Spleen (tissue), 11 donors: ENCODE measurements around the gene UBL7. TPM values are rescaled to one million over a fixed set of nuclear protein-coding genes. Genes with fewer than 3 reads are reported as not detected.

Experiments used
- DNase-seq: peaks from one replicate; pipeline ENCODE4 v3.0.0-alpha.2; 2020
- H3K27ac ChIP-seq, 8 donors: fragments of 200-600 bp; sonication (generic) in 7 of 8; 1 replicate in 4 of 8; 2 replicates in 4 of 8; pipeline versions ENCODE4 v1.5.0 to v1.8.0; 2016 to 2021; ENCODE audit warnings: inconsistent platforms in 4 of 8, mild to moderate bottlenecking in 4 of 8, moderate library complexity in 1 of 8
- H3K27me3 ChIP-seq, 7 donors: fragments of 200-600 bp; sonication (generic) in 6 of 7; replicated peaks in 1 of 7; 1 replicate in 4 of 7; 2 replicates in 3 of 7; pipeline versions ENCODE4 v1.5.0 to v1.8.0; 2016 to 2021; ENCODE audit warnings: inconsistent platforms in 3 of 7, mild to moderate bottlenecking in 1 of 7
- H3K36me3 ChIP-seq, 6 donors: fragments of 200-600 bp; sonication (generic) in 5 of 6; 1 replicate in 4 of 6; 2 replicates in 2 of 6; pipeline versions ENCODE4 v1.5.0 to v1.8.0; 2016 to 2021; ENCODE audit warnings: inconsistent platforms in 2 of 6
- H3K4me1 ChIP-seq, 6 donors: fragments of 200-600 bp; sonication (generic) in 5 of 6; 1 replicate in 3 of 6; 2 replicates in 3 of 6; pipeline versions ENCODE4 v1.5.0 to v1.8.0; 2016 to 2021; ENCODE audit warnings: inconsistent platforms in 3 of 6
- H3K4me3 ChIP-seq, 8 donors: fragments of 200-600 bp; sonication (generic) in 7 of 8; 1 replicate in 4 of 8; 2 replicates in 4 of 8; pipeline versions ENCODE4 v1.5.0 to v1.8.0; 2016 to 2021; ENCODE audit warnings: inconsistent platforms in 4 of 8, mild to moderate bottlenecking in 4 of 8, moderate library complexity in 2 of 8
- H3K9me3 ChIP-seq, 8 donors: fragments of 200-600 bp; sonication (generic) in 7 of 8; 1 replicate in 4 of 8; 2 replicates in 4 of 8; pipeline versions ENCODE4 v1.5.0 to v1.8.0; 2016 to 2021; ENCODE audit warnings: inconsistent platforms in 4 of 8
- CTCF ChIP-seq, 11 experiments: fragments of 200-600 bp in 7 of 11; fragments of 450-650 bp in 4 of 11; sonication (generic) in 4 of 11; IDR thresholded peaks in 8 of 11; conservative IDR thresholded peaks in 3 of 11; 1 replicate in 7 of 11; 2 replicates in 4 of 11; pipeline versions ENCODE4 v1.4.0 to v1.8.0; 2016 to 2021; ENCODE audit warnings: antibody characterized with exemption in 11 of 11, inconsistent platforms in 4 of 11, mild to moderate bottlenecking in 1 of 11
- POLR2A ChIP-seq, 3 donors: fragments of 450-650 bp; IDR thresholded peaks; one replicate each; pipeline ENCODE4 v1.5.1; 2017; ENCODE audit warnings: antibody characterized with exemption in 3 of 3, mild to moderate bottlenecking in 1 of 3
- POLR2AphosphoS5 ChIP-seq, 3 donors: sonication (generic); formaldehyde crosslinking; IDR thresholded peaks; one replicate each; pipeline ENCODE4 v1.5.1; 2017; ENCODE audit warnings: antibody characterized with exemption in 3 of 3
- WGBS, 5 donors: extraction: QIAGEN DNeasy Blood & Tissue Kit in 3 of 5; methylation state at CpG; one replicate each; pipeline versions ENCODE4 v1.1.5 to v1.1.7; 2013 to 2018; 5-methylcytosine and 5-hydroxymethylcytosine counted together
- intact Hi-C: fragments of 100-400 bp; cut with DNase I; formaldehyde crosslinking; loops from one replicate; pipeline ENCODE4 v1.15.0; 2023; ENCODE audit warnings: low total_unique reads
- polyA plus RNA-seq, 3 donors: library from polyadenylated mRNA; stranded (reverse); fragments of 200-250 nt; gene quantifications; one replicate each; pipeline ENCODE4 v1.2.1, GENCODE V29; 2013
- total RNA-seq, 7 donors: library from RNA; depleted of rRNA in 3 of 7; stranded (reverse); fragments of >200 nt in 3 of 7; fragmentation: NEBNext Ultra II Directional in 4 of 7; extraction: Animal tissue kit (Norgen Biotek cat#: 25700) in 4 of 7; gene quantifications; one replicate each; pipeline versions ENCODE4 v1.1.0 to v1.2.1, GENCODE V29; 2016 to 2021
- donor health status: healthy with polysubstance abuse.
- donor health status: DM: no; HTN: no; CAD: no; lungs with moderate emphysema.
- donor health status: DM: no; HTN: no; CAD: no.
- donor health status: Bipolar disorder and iron deficiency.
- donor health status: healthy.
- donor health status: DM: no; HTN: no; CAD: no.
- donor health status: DM: yes; HTN: yes; CAD: no.

Gene UBL7
- total and polyA plus RNA-seq, 10 donors = 36.9 to 83.9 (median 47.7) TPM

GRCh38 chr15:74499366-74499765, 38.4 kb upstream of the UBL7 start:
- no peaks in the 10 kb centered on the region for H3K9me3 ChIP-seq
- no peaks in the 10 kb centered on the region for H3K27me3 ChIP-seq
- TF ChIP-seq POLR2A (IDR thresholded peaks at IDR 0.05) (no peak), POLR2AphosphoS5 (IDR thresholded peaks at IDR 0.05) (no peak), CTCF (IDR thresholded peaks at IDR 0.05 in 8 of 11, conservative IDR thresholded peaks at IDR 0.05 in 3 of 11) (no peak)
- H3K4me3 ChIP-seq = no peak overlapping the region
- peaks cover 0 to 15% (median 0%) of the 10 kb centered on the region in 6 donors for H3K36me3 ChIP-seq
- intact Hi-C loops = no loop called here
- no peak for DNase-seq
- H3K4me1 ChIP-seq = no peaks in the 10 kb centered on the region
- 93 to 100% (median 97%) methylated on average over 2 of the region's 2 CpGs for WGBS, 5 donors
- no peak overlapping the region for H3K27ac ChIP-seq

GRCh38 chr15:74497584-74497983, 36.6 kb upstream of the UBL7 start:
- 85 to 97% (median 95%) methylated on average over 2 of the region's 2 CpGs for WGBS, 5 donors
- H3K27me3 ChIP-seq = no peaks in the 10 kb centered on the region
- intact Hi-C loops = no loop called here
- H3K9me3 ChIP-seq = no peaks in the 10 kb centered on the region
- TF ChIP-seq POLR2AphosphoS5 (IDR thresholded peaks at IDR 0.05) (no peak), POLR2A (IDR thresholded peaks at IDR 0.05) (no peak), CTCF (IDR thresholded peaks at IDR 0.05 in 8 of 11, conservative IDR thresholded peaks at IDR 0.05 in 3 of 11) (no peak)
- no peak overlapping the region for H3K27ac ChIP-seq
- H3K4me3 ChIP-seq = no peak overlapping the region
- DNase-seq = no peak
- H3K36me3 ChIP-seq = peaks cover 0 to 19% (median 0%) of the 10 kb centered on the region in 6 donors
- H3K4me1 ChIP-seq = no peaks in the 10 kb centered on the region

- DNase-seq = no peak
Measured at GRCh38 chr15:74496648-74497047, 35.7 kb upstream of the UBL7 start.

GRCh38 chr15:74490339-74490689, 29.4 kb upstream of the UBL7 start:
- H3K27me3 ChIP-seq = no peaks in the 10 kb centered on the region
- WGBS, 5 donors = 88 to 96% (median 91%) methylated on average over 1 of the region's 1 CpG
- no peak overlapping the region for H3K27ac ChIP-seq
- no peaks in the 10 kb centered on the region for H3K9me3 ChIP-seq
- intact Hi-C loops = loop anchor here (5.0 kb wide), 1 partner anchor 113 kb away; no protein-coding TSS in a partner anchor
- TF ChIP-seq POLR2AphosphoS5 (IDR thresholded peaks at IDR 0.05) = no peak
- H3K36me3 ChIP-seq = peaks cover 0 to 20% (median 0%) of the 10 kb centered on the region in 6 donors
- no peak overlapping the region for H3K4me3 ChIP-seq
- DNase-seq = no peak
- H3K4me1 ChIP-seq = peaks cover 0 to 12% (median 3%) of the 10 kb centered on the region in 6 donors

More at GRCh38 chr15:74496648-74497047, 35.7 kb upstream of the UBL7 start:
- intact Hi-C loops = no loop called here
- Histone ChIP-seq H3K4me1 (no peaks in the 10 kb centered on the region), H3K4me3 (no peak overlapping the region), H3K36me3 (peaks cover 0 to 17% (median 0%) of the 10 kb centered on the region in 6 donors), H3K9me3 (no peaks in the 10 kb centered on the region), H3K27me3 (no peaks in the 10 kb centered on the region), H3K27ac (no peak overlapping the region)
- TF ChIP-seq POLR2A (IDR thresholded peaks at IDR 0.05) (no peak), POLR2AphosphoS5 (IDR thresholded peaks at IDR 0.05) (no peak), CTCF (IDR thresholded peaks at IDR 0.05 in 8 of 11, conservative IDR thresholded peaks at IDR 0.05 in 3 of 11) (no peak)
- 86 to 96% (median 94%) methylated on average over 3 of the region's 3 CpGs for WGBS, 5 donors
